Measurements from ENCODE around the gene TSPAN3.

- no peak for TF ChIP-seq CTCF (IDR thresholded peaks at IDR 0.05)
- TF ChIP-seq POLR2A (IDR thresholded peaks at IDR 0.05) = no peak
These were observed 74.1 kb downstream of the TSPAN3 start for GRCh38 chr15:76996526-76997401.
